ENCODE results near the gene RBM3.

The RBM3 gene

DNA sequence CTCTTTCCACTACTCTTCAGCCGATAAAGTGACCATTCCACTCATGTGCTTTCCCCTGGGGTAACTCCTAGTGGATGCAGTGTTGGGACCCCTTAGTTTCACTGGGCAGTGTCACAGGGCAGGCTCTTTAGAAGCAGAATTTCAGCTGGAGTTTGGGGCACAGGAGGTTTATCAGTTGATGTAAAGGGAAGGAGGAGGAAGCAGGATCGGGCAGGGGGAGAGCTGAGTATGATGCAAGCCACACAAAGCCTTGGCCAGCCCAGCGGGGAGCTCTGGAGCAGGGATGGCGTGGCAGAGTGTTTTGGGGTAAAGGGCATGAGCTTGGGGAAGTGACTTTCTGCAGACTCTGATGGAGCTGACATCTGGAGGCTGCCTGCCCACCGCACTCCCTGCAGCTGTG is 42.3 kb downstream of the RBM3 start:
- Histone ChIP-seq H3K27ac (ENCODE audit: low read depth, low read length) (no peak overlapping the region), H3K36me3 (ENCODE audit: control insufficient read depth in 1 of 2, insufficient read depth in 2 of 2, low read length in 2 of 2) (no peaks in the 10 kb centered on the region), H3K9me3 (ENCODE audit: control insufficient read depth in 1 of 2, low read length in 2 of 2) (no peaks in the 10 kb centered on the region), H3K9ac (ENCODE audit: low read depth in 1 of 2, low read length in 2 of 2) (no peak overlapping the region), H3K4me3 (ENCODE audit: low read depth in 1 of 2, low read length in 2 of 2) (no peak overlapping the region), H3K27me3 (ENCODE audit: control insufficient read depth in 1 of 2, insufficient read depth in 2 of 2, low read length in 2 of 2) (no peaks in the 10 kb centered on the region), H3K4me1 (ENCODE audit: control insufficient read depth in 1 of 2, insufficient read depth in 2 of 2, low read length in 2 of 2) (no peaks in the 10 kb centered on the region)

DNA sequence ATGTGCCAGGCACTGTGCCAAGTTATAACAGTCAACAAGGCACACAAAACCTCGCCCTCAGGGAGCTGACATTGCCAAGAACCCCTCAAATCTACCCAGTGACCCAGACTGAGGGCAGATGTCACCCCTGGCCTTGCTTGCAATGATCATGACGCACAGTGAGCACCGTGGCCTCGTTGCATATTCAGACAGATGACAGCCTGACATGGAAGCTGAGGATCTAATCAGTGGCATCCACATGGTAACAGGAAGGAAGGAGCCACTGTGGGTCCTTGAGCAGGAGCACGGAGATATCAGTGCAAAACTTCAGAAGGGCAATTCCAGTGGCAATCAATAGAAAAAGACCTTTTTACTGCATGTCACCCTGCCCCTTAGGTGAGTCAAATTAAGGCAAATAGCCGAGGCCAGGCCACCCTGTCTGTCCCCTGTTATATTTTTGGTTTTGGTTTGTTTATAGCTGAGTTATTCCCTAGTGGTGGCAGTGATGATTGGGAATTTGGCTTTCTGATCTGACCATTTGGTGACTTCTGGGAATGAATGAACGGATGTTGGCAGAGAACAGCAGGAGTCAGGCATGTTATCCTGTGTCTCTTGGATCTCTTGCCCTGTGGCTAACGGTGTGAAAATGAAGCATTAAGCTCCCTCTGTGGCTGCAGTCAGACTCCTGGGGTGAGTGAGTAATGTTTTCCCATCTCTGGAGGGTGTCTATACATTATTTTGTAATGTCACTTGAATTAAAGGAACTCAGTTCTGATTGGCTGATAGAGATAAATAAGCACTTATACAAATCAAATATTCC is 43.5 kb downstream of the RBM3 start:
- no peaks in the 10 kb centered on the region for H3K4me1 ChIP-seq (ENCODE audit: control insufficient read depth in 1 of 2, insufficient read depth in 2 of 2, low read length in 2 of 2)
- H3K27ac ChIP-seq (ENCODE audit: low read depth, low read length) = no peak overlapping the region
- no peak overlapping the region for H3K4me3 ChIP-seq (ENCODE audit: low read depth in 1 of 2, low read length in 2 of 2)
- no peak overlapping the region for H3K9ac ChIP-seq (ENCODE audit: low read depth in 1 of 2, low read length in 2 of 2)
- no peaks in the 10 kb centered on the region for H3K9me3 ChIP-seq (ENCODE audit: control insufficient read depth in 1 of 2, low read length in 2 of 2)
- no peaks in the 10 kb centered on the region for H3K36me3 ChIP-seq (ENCODE audit: control insufficient read depth in 1 of 2, insufficient read depth in 2 of 2, low read length in 2 of 2)
- no peaks in the 10 kb centered on the region for H3K27me3 ChIP-seq (ENCODE audit: control insufficient read depth in 1 of 2, insufficient read depth in 2 of 2, low read length in 2 of 2)

DNA sequence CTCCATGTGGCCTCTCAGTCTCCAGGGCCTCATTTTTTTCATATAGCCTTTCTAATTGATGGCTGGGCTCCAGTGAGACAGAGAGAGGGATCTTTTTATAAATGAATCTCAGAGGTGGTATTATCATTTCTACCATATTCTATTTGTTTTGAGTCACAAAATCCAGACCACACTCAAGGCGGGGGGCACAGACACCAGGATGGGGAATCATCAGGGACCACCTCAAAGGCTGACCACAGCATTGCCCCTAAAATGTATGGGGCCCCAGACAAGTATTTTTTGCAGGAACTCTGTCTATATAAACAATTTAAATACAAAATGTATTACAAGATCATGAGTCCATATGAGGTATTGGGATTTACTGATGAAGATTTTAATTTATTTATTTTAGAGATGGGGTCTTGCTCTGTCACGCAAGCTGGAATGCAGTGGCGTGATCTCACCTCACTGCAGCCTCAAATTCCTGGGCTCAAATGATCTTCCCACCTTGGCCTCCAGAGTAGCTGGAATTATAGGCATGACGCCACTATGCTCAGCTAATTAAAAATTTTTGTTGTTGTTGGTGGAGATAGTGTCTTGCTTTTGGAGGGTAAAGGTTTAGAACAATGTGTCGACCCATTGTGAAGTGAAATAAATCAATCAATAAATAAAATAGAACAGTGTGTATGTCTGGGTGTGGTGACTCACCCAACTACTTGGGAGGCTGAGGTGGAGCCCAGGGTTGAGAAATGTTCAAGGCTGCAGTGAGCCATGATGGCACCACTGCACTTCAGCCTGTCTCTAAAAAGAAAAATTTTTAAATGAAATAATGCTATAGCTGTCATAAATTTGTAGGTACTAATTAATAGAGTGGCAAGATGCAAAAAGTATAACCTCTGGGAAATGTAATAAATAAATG is 52.4 kb downstream of the RBM3 start:
- Histone ChIP-seq H3K9ac (ENCODE audit: low read depth in 1 of 2, low read length in 2 of 2) (no peak overlapping the region), H3K4me3 (ENCODE audit: low read depth in 1 of 2, low read length in 2 of 2) (no peak overlapping the region), H3K4me1 (ENCODE audit: control insufficient read depth in 1 of 2, insufficient read depth in 2 of 2, low read length in 2 of 2) (peaks cover 0 to under 1% of the 10 kb centered on the region in 2 donors), H3K27me3 (ENCODE audit: control insufficient read depth in 1 of 2, insufficient read depth in 2 of 2, low read length in 2 of 2) (no peaks in the 10 kb centered on the region), H3K27ac (ENCODE audit: low read depth, low read length) (no peak overlapping the region), H3K9me3 (ENCODE audit: control insufficient read depth in 1 of 2, low read length in 2 of 2) (no peaks in the 10 kb centered on the region), H3K36me3 (ENCODE audit: control insufficient read depth in 1 of 2, insufficient read depth in 2 of 2, low read length in 2 of 2) (no peaks in the 10 kb centered on the region)
